ENCODE measurements around the gene PPP1CA.

DNA sequence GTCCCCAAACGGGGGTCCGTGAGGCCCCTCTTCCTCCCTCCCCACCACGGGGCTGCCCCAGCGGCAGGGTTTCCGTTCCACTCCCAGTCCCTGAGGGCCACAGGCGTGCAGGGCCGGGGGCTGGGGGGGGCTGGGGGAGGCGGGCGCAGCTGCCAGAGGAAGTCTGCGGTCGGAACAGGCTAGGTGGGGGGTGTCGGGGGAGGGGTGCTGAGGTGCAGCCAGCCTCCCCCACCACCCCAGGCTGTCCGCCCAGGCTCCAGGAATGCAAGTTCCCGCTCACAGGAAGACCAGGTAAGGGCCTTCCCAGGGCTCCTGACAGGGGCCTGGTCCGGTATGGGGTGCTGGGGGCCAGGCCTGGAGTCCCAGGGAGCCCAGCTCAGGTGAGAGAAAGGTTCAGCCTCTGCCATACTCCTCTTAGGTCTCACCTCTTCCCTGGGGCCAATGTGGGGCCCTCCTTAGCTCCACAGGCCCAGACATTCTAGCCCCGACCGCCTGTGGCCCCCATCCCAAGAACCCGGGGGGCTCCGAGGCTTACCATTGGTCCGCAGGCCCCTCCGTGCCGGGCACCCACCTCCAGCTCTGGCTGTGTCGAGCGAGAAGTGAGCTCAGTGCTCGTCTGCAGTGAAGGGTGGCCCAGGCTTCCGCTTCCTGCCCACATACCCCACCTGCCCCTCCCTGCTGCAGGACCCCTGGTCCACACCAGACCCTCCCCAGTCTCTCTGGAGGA is 35.6 kb upstream of the PPP1CA start, which contains the start of gene PTPRCAP:
- TF ChIP-seq, protein P1, sequence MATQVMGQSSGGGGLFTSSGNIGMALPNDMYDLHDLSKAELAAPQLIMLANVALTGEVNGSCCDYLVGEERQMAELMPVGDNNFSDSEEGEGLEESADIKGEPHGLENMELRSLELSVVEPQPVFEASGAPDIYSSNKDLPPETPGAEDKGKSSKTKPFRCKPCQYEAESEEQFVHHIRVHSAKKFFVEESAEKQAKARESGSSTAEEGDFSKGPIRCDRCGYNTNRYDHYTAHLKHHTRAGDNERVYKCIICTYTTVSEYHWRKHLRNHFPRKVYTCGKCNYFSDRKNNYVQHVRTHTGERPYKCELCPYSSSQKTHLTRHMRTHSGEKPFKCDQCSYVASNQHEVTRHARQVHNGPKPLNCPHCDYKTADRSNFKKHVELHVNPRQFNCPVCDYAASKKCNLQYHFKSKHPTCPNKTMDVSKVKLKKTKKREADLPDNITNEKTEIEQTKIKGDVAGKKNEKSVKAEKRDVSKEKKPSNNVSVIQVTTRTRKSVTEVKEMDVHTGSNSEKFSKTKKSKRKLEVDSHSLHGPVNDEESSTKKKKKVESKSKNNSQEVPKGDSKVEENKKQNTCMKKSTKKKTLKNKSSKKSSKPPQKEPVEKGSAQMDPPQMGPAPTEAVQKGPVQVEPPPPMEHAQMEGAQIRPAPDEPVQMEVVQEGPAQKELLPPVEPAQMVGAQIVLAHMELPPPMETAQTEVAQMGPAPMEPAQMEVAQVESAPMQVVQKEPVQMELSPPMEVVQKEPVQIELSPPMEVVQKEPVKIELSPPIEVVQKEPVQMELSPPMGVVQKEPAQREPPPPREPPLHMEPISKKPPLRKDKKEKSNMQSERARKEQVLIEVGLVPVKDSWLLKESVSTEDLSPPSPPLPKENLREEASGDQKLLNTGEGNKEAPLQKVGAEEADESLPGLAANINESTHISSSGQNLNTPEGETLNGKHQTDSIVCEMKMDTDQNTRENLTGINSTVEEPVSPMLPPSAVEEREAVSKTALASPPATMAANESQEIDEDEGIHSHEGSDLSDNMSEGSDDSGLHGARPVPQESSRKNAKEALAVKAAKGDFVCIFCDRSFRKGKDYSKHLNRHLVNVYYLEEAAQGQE (IDR thresholded peaks at IDR 0.05; ENCODE audit: insufficient replicate concordance, low read depth) = peak; percentile 73
- TF ChIP-seq, protein P2, sequence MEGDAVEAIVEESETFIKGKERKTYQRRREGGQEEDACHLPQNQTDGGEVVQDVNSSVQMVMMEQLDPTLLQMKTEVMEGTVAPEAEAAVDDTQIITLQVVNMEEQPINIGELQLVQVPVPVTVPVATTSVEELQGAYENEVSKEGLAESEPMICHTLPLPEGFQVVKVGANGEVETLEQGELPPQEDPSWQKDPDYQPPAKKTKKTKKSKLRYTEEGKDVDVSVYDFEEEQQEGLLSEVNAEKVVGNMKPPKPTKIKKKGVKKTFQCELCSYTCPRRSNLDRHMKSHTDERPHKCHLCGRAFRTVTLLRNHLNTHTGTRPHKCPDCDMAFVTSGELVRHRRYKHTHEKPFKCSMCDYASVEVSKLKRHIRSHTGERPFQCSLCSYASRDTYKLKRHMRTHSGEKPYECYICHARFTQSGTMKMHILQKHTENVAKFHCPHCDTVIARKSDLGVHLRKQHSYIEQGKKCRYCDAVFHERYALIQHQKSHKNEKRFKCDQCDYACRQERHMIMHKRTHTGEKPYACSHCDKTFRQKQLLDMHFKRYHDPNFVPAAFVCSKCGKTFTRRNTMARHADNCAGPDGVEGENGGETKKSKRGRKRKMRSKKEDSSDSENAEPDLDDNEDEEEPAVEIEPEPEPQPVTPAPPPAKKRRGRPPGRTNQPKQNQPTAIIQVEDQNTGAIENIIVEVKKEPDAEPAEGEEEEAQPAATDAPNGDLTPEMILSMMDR (IDR thresholded peaks at IDR 0.05; ENCODE audit: insufficient read depth, low read length) = no peak
- peak; percentile 94 for TF ChIP-seq POLR2AphosphoS5 (IDR thresholded peaks at IDR 0.05; ENCODE audit: low read depth)
